NCI-H526 treated with DMSO at 0.1 percent for 48 hours (cell line): ENCODE measurements around the gene LTBP4.

Source experiments
- DNase-seq: peaks from one replicate; lab custom pipeline; 2025; lab: John Stamatoyannopoulos, UW

Gene LTBP4

GRCh38 chr19:40663695-40664692, 62.8 kb downstream of the LTBP4 start:
- no peak for DNase-seq

- no peak for DNase-seq
Measured at GRCh38 chr19:40666803-40667438, 65.8 kb downstream of the LTBP4 start.

- no peak for DNase-seq
Measured at GRCh38 chr19:40667602-40668001, 66.4 kb downstream of the LTBP4 start.

- DNase-seq = no peak
Measured at GRCh38 chr19:40668991-40669614, 67.9 kb downstream of the LTBP4 start.

- DNase-seq = no peak
Measured at GRCh38 chr19:40671404-40671803, 70.2 kb downstream of the LTBP4 start.

- no peak for DNase-seq
Measured at GRCh38 chr19:40672038-40672437, 70.9 kb downstream of the LTBP4 start.

- DNase-seq = no peak
Measured at GRCh38 chr19:40672573-40673299, 71.6 kb downstream of the LTBP4 start.

- no peak for DNase-seq
Measured at GRCh38 chr19:40673397-40673796, 72.2 kb downstream of the LTBP4 start.

GRCh38 chr19:40674291-40674690, 73.1 kb downstream of the LTBP4 start:
- no peak for DNase-seq

GRCh38 chr19:40677156-40677555, 76.0 kb downstream of the LTBP4 start:
- DNase-seq = no peak
